ENCODE results near the gene DFFA.
A peak's percentile ranks its signal among the peaks of the same experiment; 100 is the strongest.

DFFA gene

DNA sequence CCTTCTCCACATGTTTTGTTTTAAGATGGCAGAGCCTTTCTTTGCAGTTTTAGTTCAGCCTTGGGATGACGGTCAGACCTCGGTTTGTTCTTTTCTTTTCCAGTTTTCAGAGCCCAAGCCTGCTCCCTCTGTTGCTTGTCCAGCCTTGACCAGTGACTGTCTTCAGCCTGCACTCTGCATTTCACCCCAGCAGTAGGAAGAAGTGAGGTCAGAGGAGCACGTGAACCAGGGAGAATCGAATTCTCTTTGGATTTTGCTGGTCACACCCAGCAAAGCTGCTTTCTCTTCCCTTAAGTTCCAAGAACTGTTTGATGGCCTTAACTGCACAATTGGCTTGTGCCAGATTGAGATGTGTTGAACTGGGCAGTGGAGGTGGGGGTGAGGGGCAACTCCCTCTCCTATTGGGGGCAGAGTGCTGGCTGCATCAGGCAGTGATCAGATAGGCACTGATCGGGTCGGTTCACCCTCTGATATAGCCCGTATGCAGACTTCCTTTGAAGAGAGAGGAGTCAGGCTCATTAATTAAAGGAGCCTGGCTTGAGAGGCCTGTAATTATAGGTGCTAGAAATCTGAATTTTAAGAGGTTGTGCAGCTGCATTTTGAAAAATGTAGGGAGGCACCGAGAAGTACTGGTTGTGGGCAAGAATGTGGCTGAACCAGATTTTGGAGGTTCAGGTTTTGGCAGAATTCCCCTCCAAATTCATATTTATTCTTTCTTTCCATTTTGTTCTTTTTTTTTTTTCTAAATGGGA is 44.8 kb upstream of the DFFA start:
- TF ChIP-seq, protein P1, sequence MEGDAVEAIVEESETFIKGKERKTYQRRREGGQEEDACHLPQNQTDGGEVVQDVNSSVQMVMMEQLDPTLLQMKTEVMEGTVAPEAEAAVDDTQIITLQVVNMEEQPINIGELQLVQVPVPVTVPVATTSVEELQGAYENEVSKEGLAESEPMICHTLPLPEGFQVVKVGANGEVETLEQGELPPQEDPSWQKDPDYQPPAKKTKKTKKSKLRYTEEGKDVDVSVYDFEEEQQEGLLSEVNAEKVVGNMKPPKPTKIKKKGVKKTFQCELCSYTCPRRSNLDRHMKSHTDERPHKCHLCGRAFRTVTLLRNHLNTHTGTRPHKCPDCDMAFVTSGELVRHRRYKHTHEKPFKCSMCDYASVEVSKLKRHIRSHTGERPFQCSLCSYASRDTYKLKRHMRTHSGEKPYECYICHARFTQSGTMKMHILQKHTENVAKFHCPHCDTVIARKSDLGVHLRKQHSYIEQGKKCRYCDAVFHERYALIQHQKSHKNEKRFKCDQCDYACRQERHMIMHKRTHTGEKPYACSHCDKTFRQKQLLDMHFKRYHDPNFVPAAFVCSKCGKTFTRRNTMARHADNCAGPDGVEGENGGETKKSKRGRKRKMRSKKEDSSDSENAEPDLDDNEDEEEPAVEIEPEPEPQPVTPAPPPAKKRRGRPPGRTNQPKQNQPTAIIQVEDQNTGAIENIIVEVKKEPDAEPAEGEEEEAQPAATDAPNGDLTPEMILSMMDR (IDR thresholded peaks at IDR 0.05; ENCODE audit: borderline replicate concordance, extremely low read depth, low read length, poor library complexity, severe bottlenecking): no peak
- TF ChIP-seq EZH2 (IDR thresholded peaks at IDR 0.05; ENCODE audit: borderline replicate concordance, low read depth, low read length, severe bottlenecking): no peak
- no peaks in the 10 kb centered on the region for H3K27me3 ChIP-seq (ENCODE audit: insufficient read depth, low read length, poor library complexity)

DNA sequence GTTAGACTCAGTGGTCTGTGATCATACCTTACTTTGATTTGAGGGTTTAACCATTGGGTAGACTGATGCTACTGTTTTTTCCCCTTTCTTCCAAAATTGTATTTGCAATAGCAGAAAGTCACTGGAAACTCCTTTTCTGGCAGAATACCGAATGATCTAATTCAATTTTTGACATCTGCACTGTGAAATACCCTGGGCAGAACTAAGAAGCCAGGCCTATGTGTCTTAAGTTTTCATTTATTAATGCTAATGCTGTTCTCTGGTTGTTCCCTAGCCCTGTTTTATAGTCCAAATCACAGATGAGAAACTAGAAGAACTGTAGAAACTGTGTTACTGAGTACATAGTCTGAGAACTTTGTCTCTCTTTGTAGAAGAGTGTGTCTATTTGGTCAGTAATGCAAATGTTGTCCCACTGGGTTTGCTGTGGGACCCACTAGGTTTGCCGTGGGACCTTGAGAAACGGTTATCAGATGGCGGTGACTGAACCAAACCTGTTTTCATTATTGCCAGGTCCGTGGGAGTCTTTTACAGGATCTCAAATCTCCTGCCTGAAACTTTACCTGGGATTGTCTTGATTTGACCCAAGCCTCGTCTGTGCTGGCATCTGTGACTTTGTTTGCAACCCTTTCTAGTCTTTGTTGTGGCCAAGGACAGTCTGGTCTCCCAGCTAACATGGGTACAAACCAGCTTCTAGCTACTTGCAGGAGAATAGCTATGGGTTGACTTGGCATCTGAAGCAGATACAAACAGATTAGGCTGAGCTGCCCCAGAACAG is 43.8 kb upstream of the DFFA start:
- DNase-seq (no peak), ATAC-seq (ENCODE audit: insufficient read depth, low read depth) (no peak)
- Histone ChIP-seq H3K27ac (ENCODE audit: low read length) (peak overlapping the region; percentile 55), H3K4me2 (ENCODE audit: insufficient read depth, low read length) (no peak overlapping the region), H3K79me2 (ENCODE audit: insufficient read depth, low read length) (peaks cover 79% of the 10 kb centered on the region), H3K9me3 (ENCODE audit: insufficient read depth, low read length, severe bottlenecking) (no peaks in the 10 kb centered on the region), H3K27me3 (ENCODE audit: insufficient read depth, low read length, poor library complexity) (no peaks in the 10 kb centered on the region), H4K20me1 (ENCODE audit: insufficient read depth, low read length) (peaks cover 16% of the 10 kb centered on the region; the same call in 1 of the 2 replicates), H3K36me3 (ENCODE audit: insufficient read depth, low read length) (no peaks in the 10 kb centered on the region), H3K9ac (ENCODE audit: low read depth, low read length) (no peak overlapping the region), H3K4me1 (ENCODE audit: insufficient read depth, low read length) (peaks cover 49% of the 10 kb centered on the region), H3K4me3 (ENCODE audit: low read depth in 1 of 2, low read length in 2 of 2) (no peak overlapping the region), H2AFZ (ENCODE audit: low read depth, low read length) (no peak overlapping the region)
- no peak for TF ChIP-seq EZH2 (IDR thresholded peaks at IDR 0.05; ENCODE audit: borderline replicate concordance, low read depth, low read length, severe bottlenecking)
- TF ChIP-seq, protein P1 (IDR thresholded peaks at IDR 0.05; ENCODE audit: borderline replicate concordance, extremely low read depth, low read length, poor library complexity, severe bottlenecking): no peak

More for the DNA sequence above, 44.8 kb upstream of the DFFA start:
- no peak overlapping the region for H3K9ac ChIP-seq (ENCODE audit: low read depth, low read length)
- no peak for DNase-seq
- no peaks in the 10 kb centered on the region for H3K36me3 ChIP-seq (ENCODE audit: insufficient read depth, low read length)
- H3K4me3 ChIP-seq (ENCODE audit: low read depth in 1 of 2, low read length in 2 of 2): no peak overlapping the region
- H3K27ac ChIP-seq (ENCODE audit: low read length): peak overlapping the region; percentile 55
- H3K9me3 ChIP-seq (ENCODE audit: insufficient read depth, low read length, severe bottlenecking): no peaks in the 10 kb centered on the region
- H3K79me2 ChIP-seq (ENCODE audit: insufficient read depth, low read length): peaks cover 73% of the 10 kb centered on the region
- no peak overlapping the region for H3K4me2 ChIP-seq (ENCODE audit: insufficient read depth, low read length)
- H3K4me1 ChIP-seq (ENCODE audit: insufficient read depth, low read length): peaks cover 40% of the 10 kb centered on the region
- peaks cover 16% of the 10 kb centered on the region; the same call in 1 of the 2 replicates for H4K20me1 ChIP-seq (ENCODE audit: insufficient read depth, low read length)
- no peak overlapping the region for H2AFZ ChIP-seq (ENCODE audit: low read depth, low read length)
- ATAC-seq (ENCODE audit: insufficient read depth, low read depth): no peak

DNA sequence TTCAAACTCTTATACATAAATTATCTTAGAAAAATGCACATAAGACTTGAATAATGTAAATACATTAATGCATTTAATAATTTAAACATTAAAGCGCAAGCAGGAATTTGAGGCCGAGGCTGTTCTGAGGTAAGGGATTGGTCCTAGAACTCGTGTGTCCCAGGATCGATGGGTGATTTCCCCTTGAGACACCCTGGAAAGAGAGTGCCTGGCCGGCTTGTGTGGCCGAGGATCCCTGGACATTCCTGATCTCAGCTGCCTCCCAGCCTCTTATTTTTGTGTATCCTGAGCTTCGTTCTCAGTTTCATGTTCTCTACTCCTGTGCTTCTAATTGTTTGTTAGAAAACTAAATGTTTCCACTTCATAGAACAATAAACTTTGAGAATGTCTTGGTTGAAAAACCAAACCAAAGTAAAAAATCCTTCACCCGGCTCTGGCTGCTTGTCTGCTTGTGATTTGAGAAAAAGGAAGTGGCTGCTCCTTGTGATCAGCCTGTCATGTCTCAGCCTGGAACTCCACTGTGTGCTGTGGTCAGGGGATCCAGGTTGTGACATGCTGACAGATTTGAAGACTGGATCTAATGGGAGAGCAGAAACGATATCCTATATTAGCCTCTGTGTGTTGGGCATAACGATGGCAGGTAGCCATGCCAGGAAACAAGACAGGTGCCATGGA is 43.1 kb upstream of the DFFA start:
- no peaks in the 10 kb centered on the region for H3K27me3 ChIP-seq (ENCODE audit: insufficient read depth, low read length, poor library complexity)
- H3K36me3 ChIP-seq (ENCODE audit: insufficient read depth, low read length): no peaks in the 10 kb centered on the region
- H3K4me2 ChIP-seq (ENCODE audit: insufficient read depth, low read length): peak overlapping the region; percentile 18
- H3K4me3 ChIP-seq (ENCODE audit: low read depth in 1 of 2, low read length in 2 of 2): no peak overlapping the region
- H3K27ac ChIP-seq (ENCODE audit: low read length): peak overlapping the region; percentile 55
- ATAC-seq (ENCODE audit: insufficient read depth, low read depth) (no peak), DNase-seq (peak; percentile 46)
- no peaks in the 10 kb centered on the region for H3K9me3 ChIP-seq (ENCODE audit: insufficient read depth, low read length, severe bottlenecking)
- peaks cover 16% of the 10 kb centered on the region; the same call in 1 of the 2 replicates for H4K20me1 ChIP-seq (ENCODE audit: insufficient read depth, low read length)
- H3K4me1 ChIP-seq (ENCODE audit: insufficient read depth, low read length): peaks cover 55% of the 10 kb centered on the region
- peaks cover 79% of the 10 kb centered on the region for H3K79me2 ChIP-seq (ENCODE audit: insufficient read depth, low read length)
- TF ChIP-seq, protein P1 (IDR thresholded peaks at IDR 0.05; ENCODE audit: borderline replicate concordance, extremely low read depth, low read length, poor library complexity, severe bottlenecking): no peak
- TF ChIP-seq EZH2 (IDR thresholded peaks at IDR 0.05; ENCODE audit: borderline replicate concordance, low read depth, low read length, severe bottlenecking): no peak
- no peak overlapping the region for H2AFZ ChIP-seq (ENCODE audit: low read depth, low read length)
- H3K9ac ChIP-seq (ENCODE audit: low read depth, low read length): no peak overlapping the region

Data from DND-41 (cell line).